Gastroesophageal sphincter (tissue), 4 donors: ENCODE measurements around the gene ARHGAP26. TPM values are rescaled to one million over a fixed set of nuclear protein-coding genes. Genes with fewer than 3 reads are reported as not detected.

Experiments
- ATAC-seq: fragments of 150-250 bp; one replicate; pipeline ENCODE4 v1.9.1; 2016; ENCODE audit warnings: mild to moderate bottlenecking, moderate library complexity
- H3K27ac ChIP-seq, 4 donors: fragments of 200-600 bp; sonication (generic) in 3 of 4; 1 replicate in 3 of 4; 2 replicates in 1 of 4; pipeline ENCODE4 v1.5.1; 2016 to 2019
- H3K27me3 ChIP-seq: fragments of 200-600 bp; sonication (generic); one replicate; pipeline ENCODE4 v1.5.1; 2019
- H3K36me3 ChIP-seq, 2 donors: fragments of 200-600 bp; sonication (generic); one replicate each; pipeline ENCODE4 v1.5.1; 2019; ENCODE audit warnings: control low read depth in 1 of 2
- H3K4me1 ChIP-seq, 3 donors: fragments of 200-600 bp; sonication (generic); 1 replicate in 2 of 3; 2 replicates in 1 of 3; pipeline ENCODE4 v1.5.1; 2016 to 2019; ENCODE audit warnings: control low read depth in 2 of 3
- H3K4me3 ChIP-seq, 2 donors: fragments of 200-600 bp; sonication (generic); one replicate each; pipeline ENCODE4 v1.5.1; 2019; ENCODE audit warnings: mild to moderate bottlenecking in 1 of 2, moderate library complexity in 1 of 2
- H3K9me3 ChIP-seq, 3 donors: fragments of 200-600 bp; sonication (generic); one replicate each; pipeline ENCODE4 v1.5.1; 2017 to 2019; ENCODE audit warnings: control low read depth in 2 of 3
- CTCF ChIP-seq, 4 experiments: fragments of 200-600 bp in 2 of 4; fragments of 450-650 bp in 2 of 4; sonication (generic) in 1 of 4; IDR thresholded peaks; one replicate each; pipeline ENCODE4 v1.5.1; 2017 to 2019; ENCODE audit warnings: antibody characterized with exemption in 4 of 4, mild to moderate bottlenecking in 2 of 4, moderate library complexity in 2 of 4
- EP300 ChIP-seq: sonication (generic); formaldehyde crosslinking; IDR thresholded peaks from one replicate; pipeline ENCODE4 v1.6.1; 2017; ENCODE audit warnings: antibody characterized with exemption, mild to moderate bottlenecking
- POLR2A ChIP-seq, 2 donors: fragments of 450-650 bp; IDR thresholded peaks; one replicate each; pipeline ENCODE4 v1.6.1; 2017; ENCODE audit warnings: antibody characterized with exemption in 2 of 2, mild to moderate bottlenecking in 2 of 2, moderate library complexity in 1 of 2
- POLR2AphosphoS5 ChIP-seq: sonication (generic); formaldehyde crosslinking; IDR thresholded peaks from one replicate; pipeline ENCODE4 v1.6.1; 2017; ENCODE audit warnings: antibody characterized with exemption
- WGBS, 2 donors: methylation state at CpG; one replicate each; pipeline ENCODE4 v1.1.5; 2018; ENCODE audit warnings: low coverage in 1 of 2; 5-methylcytosine and 5-hydroxymethylcytosine counted together
- total RNA-seq, 4 donors: library from RNA; depleted of rRNA; stranded (reverse); fragments of >200 nt; gene quantifications; one replicate each; pipeline ENCODE4 v1.1.0, GENCODE V29; 2016

The ARHGAP26 gene
- total RNA-seq, 4 donors from 2014 or later: 15.2 to 41.7 (median 31.7) TPM

DNA sequence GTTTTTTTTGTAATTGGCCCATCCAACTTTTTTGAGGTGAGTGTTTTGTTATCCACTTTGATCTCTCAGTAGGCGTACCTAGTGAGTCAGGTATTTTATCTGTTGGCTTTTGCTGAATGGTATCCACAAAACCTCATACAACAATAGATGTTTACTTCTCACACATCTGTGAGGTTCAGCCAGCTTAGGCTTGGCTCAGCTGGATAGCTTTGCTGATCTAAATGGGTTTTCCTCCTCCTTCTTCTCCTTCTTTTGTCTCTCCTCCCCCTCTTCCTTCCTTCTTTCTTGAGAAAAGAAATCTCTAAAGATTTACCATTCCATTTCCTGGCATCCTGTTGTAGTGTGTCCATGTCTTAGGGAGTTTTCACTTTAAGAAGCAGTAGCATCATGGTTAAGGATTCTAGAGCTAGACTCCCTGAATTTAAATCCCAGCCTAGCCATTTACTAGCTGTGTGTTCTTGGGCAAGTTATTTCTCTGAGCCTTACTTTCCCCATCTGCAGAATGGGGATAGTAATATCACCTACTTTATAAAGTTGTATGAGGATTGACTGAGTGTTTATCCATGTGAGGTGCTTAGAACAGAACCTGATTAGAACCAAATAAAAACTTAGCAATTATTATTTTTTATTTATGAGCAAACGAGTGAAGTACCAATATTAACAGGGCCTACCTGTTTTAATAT is 126.3 kb downstream of the ARHGAP26 start:
- TF ChIP-seq POLR2A (IDR thresholded peaks at IDR 0.05) (no peak), EP300 (no peak), CTCF (IDR thresholded peaks at IDR 0.05) (no peak), POLR2AphosphoS5 (no peak)
- Histone ChIP-seq H3K36me3 (peaks cover 0 to 31% of the 10 kb centered on the region in 2 donors), H3K9me3 (no peaks in the 10 kb centered on the region), H3K4me1 (peaks cover 0 to 7% (median 0%) of the 10 kb centered on the region in 3 donors), H3K27me3 (no peaks in the 10 kb centered on the region), H3K4me3 (no peak overlapping the region), H3K27ac (no peak overlapping the region)
- 93 to 94% methylated on average over 2 of the region's 2 CpGs for WGBS, 2 donors
- no peak for ATAC-seq

- Histone ChIP-seq H3K4me1 (peaks cover 0 to 7% (median 0%) of the 10 kb centered on the region in 3 donors), H3K27me3 (no peaks in the 10 kb centered on the region), H3K27ac (no peak overlapping the region), H3K36me3 (peaks cover 0 to 39% of the 10 kb centered on the region in 2 donors), H3K9me3 (no peaks in the 10 kb centered on the region), H3K4me3 (no peak overlapping the region)
- 91 to 95% methylated on average over 4 of the region's 4 CpGs for WGBS, 2 donors
- TF ChIP-seq EP300 (no peak), CTCF (IDR thresholded peaks at IDR 0.05) (no peak), POLR2A (IDR thresholded peaks at IDR 0.05) (no peak), POLR2AphosphoS5 (no peak)
- no peak for ATAC-seq
These were observed 127.2 kb downstream of the ARHGAP26 start for GRCh38 chr5:142897328-142897727.

- Histone ChIP-seq H3K27me3 (no peaks in the 10 kb centered on the region), H3K27ac (no peak overlapping the region), H3K4me3 (no peak overlapping the region), H3K4me1 (no peaks in the 10 kb centered on the region), H3K9me3 (no peaks in the 10 kb centered on the region), H3K36me3 (peaks cover 0 to 59% of the 10 kb centered on the region in 2 donors)
- TF ChIP-seq POLR2AphosphoS5: no peak
- no peak for TF ChIP-seq CTCF (IDR thresholded peaks at IDR 0.05)
- TF ChIP-seq POLR2A (IDR thresholded peaks at IDR 0.05): no peak
- TF ChIP-seq EP300: no peak
- no peak for ATAC-seq
- 66 to 88% methylated on average over 5 of the region's 5 CpGs for WGBS, 2 donors
These were observed 130.8 kb downstream of the ARHGAP26 start for GRCh38 chr5:142900927-142901326.

- ATAC-seq: no peak
- Histone ChIP-seq H3K4me1 (no peaks in the 10 kb centered on the region), H3K36me3 (peaks cover 0 to 66% of the 10 kb centered on the region in 2 donors), H3K27me3 (no peaks in the 10 kb centered on the region), H3K27ac (no peak overlapping the region), H3K9me3 (no peaks in the 10 kb centered on the region), H3K4me3 (no peak overlapping the region)
- WGBS, 2 donors: 20 to 25% methylated on average over 1 of the region's 3 CpGs
- TF ChIP-seq POLR2AphosphoS5: no peak
- no peak for TF ChIP-seq POLR2A (IDR thresholded peaks at IDR 0.05)
- TF ChIP-seq EP300: no peak
- TF ChIP-seq CTCF (IDR thresholded peaks at IDR 0.05): no peak
These were observed 131.5 kb downstream of the ARHGAP26 start for GRCh38 chr5:142901476-142902185.
